ENCODE data around the gene MPDZ.

The MPDZ gene

GRCh38 chr9:13061390-13061789 is 218.1 kb downstream of the MPDZ start:
- no peaks in the 10 kb centered on the region for H3K27me3 Mint-ChIP-seq (ENCODE audit: low read depth)
- H3K4me1 Mint-ChIP-seq, result peaks cover 24% of the 10 kb centered on the region
- no peaks in the 10 kb centered on the region for H3K36me3 Mint-ChIP-seq (ENCODE audit: low read depth)
- no peaks in the 10 kb centered on the region for H3K9me3 Mint-ChIP-seq
- no peak overlapping the region for H3K27ac Mint-ChIP-seq
- no peak overlapping the region for H3K4me3 Mint-ChIP-seq
- TF ChIP-seq CTCF (IDR thresholded peaks at IDR 0.05; ENCODE audit: unreplicated experiment in 3 of 3), result no peak

Data from nephron (organoid).